Renal cortical epithelial cell (primary cell): ENCODE measurements around the gene RNF212. TPM values are rescaled to one million over a fixed set of nuclear protein-coding genes. Genes with fewer than 3 reads are reported as not detected.
"Not testable (repeated sequence)": the region's sequence is repeated elsewhere in the genome, so short reads cannot be mapped to it uniquely, and the experiment has no call there.

Experiments
- DNase-seq: peaks from one replicate; pipeline ENCODE4 v3.0.0-alpha.2; 2011; ENCODE audit warnings: low read depth
- total RNA-seq: library from RNA; depleted of rRNA; stranded (reverse); fragments of >200 nt; gene quantifications from 2 replicates; pipeline ENCODE4 v1.2.3, GENCODE V29; 2014

RNF212 gene
- total RNA-seq, 1 donor from 2014 or later = 8.8 TPM

DNA sequence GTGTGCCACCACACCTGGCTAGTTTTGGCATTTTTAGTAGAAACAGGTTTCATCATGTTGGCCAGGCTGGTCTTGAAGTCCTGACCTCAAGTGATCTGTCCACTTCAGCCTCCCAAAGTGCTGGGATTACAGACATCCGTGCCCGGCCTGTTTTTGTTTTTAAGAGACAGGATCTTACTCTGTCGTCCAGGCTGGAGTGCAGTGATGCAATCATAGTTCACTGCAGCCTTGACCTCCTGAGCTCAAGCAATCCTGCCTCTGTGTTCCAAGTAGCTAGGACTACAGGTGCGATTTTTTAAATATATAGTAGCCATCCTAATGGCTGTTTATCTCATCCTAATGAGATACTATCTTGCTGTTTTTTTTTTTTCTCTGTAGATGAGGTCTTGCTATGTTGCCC lies 47.6 kb downstream of the RNF212 start:
- no peak for DNase-seq

DNA sequence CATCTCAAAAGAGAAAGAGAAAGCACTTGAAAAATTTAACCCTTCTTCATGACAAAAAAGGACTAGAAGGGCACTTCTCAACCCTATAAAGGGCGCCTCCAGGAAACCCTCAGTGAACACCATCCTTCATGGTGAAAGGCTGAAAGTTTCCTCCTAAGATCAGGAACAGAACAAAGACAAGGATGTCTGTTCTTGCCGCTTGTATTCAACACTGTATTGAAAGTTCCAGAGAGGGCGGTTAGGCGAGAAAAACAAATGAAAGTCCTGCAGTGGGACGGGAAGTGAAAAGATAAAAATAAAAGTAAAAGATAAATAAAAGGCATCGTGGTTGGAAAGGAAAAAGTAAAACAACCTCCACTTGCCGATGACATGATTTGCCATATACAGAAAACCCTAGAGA lies 50.9 kb downstream of the RNF212 start:
- no peak for DNase-seq

DNA sequence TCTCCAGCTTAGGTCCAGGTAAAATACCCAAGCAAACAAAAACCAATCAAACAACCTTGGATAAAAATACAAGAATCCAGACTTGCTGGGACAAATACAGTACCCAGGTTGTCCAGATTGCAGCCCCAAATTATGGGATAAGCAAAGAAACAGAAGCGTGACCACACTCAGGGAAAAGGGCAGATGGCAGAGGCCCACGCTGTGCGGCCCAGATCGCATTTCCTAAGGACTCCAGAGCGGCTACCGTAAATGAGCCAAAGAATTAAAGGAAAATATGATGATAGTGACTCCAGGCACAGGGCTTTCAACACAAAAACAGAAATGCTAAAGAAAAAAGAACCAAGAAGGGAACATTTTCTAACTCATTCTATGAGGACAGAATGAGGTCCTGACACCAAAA lies 51.6 kb downstream of the RNF212 start:
- no peak for DNase-seq

DNA sequence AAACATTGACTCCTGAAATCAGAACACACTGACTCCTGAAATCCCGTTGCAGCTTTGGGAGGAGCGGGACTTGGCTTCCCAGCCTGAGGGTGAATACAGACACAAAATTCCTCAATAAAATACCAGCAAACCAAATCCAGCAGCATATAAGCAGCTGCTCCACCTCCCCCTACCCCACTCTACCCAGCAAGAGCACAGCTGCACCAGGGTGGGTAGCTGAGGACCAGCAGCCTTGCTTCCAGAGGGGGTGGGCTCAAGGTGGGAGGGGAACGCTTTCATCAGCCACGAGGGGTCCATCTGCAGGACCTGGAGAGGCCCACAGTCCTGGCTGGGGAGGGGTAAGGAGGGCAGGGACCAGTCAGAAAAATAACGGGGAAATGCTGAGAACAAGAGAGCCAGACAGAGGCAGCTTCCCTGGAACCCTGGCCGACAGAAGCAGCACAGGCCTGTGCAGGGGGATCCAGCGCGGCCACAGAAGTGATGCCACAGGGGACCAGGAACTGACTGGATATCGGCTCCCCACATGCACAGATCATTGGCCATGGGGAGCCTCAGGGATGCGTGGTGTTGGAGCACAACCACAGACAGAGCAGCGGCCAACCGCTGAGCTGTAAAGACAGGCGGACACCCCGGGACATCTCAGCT lies 52.2 kb downstream of the RNF212 start:
- DNase-seq = no peak

DNA sequence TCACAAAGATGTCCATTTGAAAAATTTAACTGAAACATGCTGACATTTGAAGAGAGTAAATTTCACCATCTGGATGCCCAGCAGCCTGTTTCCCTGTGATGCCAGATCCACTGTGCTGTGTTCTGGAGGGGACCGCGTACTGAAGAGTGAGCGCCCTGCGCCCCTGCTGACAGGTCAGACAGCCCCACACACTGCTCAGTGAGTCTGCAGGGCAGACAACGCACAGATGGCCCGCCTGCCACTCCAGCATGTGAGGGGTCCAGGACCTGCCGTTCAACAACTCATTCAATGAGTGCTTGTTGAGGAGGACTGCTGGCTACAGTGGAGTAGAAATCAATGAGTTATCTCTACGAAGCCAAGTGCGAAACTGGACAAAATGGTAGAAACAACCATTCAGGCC lies 52.7 kb downstream of the RNF212 start:
- no peak for DNase-seq

- no peak for DNase-seq
These were observed 53.2 kb downstream of the RNF212 start for GRCh38 chr4:1060121-1060520.

GRCh38 chr4:1058997-1059665 lies 54.2 kb downstream of the RNF212 start:
- DNase-seq = no peak

DNA sequence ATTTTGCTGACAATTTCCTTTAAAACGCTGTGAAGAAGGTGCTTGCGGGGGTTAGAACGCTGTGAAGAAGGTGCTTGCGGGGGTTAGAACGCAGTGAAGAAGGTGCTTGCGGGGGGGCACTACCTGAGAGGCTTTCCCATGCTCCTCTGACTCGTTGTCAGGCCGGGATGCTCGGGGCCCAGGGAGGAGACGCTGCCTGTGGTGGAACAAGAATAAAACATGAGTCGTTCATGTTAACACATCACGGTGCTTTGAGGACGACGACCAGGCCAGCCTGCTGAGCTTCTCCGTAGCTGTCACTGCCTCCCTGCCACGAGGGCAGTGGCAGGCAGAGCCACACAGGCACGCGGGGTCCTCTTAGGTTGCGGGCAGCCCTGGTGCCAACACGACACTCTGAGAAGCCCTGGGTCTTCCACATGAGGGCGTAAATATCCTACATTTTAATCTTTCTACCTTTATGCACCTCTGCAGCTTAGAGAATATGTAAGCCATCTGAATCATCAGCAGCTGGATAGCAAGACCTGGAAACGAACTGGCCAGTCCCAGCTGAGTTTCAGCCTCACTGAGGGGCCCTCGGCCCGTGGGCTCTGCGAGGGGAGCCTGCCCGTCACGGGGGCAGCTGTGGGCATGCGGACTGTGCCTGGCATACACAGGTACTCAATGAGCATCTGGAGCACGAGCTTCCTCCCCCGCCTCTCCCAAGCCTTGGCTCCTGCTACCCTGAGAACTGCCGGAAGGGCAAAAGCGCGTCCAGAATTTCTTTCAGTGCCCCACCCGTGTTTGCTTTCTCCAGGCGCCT lies 55.0 kb downstream of the RNF212 start:
- no peak for DNase-seq

DNA sequence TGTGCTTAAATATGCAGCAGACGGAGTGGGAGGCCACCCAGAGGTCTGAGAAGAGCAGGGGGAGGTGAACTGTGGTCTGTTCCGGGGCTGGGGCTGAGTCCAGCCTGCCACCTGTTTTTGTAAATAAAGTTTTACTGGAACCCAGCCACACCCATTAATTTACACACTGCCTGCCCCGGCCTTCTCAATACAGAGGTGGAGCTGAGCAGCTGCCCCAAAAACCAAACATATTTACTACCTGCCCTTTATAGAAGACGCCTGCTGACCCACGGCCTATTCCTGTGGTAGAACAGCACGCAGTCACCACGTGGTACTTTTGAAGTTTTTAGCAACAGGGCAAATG lies 56.0 kb downstream of the RNF212 start:
- no peak for DNase-seq

GRCh38 chr4:1056671-1057402 lies 56.5 kb downstream of the RNF212 start:
- DNase-seq = no peak

DNA sequence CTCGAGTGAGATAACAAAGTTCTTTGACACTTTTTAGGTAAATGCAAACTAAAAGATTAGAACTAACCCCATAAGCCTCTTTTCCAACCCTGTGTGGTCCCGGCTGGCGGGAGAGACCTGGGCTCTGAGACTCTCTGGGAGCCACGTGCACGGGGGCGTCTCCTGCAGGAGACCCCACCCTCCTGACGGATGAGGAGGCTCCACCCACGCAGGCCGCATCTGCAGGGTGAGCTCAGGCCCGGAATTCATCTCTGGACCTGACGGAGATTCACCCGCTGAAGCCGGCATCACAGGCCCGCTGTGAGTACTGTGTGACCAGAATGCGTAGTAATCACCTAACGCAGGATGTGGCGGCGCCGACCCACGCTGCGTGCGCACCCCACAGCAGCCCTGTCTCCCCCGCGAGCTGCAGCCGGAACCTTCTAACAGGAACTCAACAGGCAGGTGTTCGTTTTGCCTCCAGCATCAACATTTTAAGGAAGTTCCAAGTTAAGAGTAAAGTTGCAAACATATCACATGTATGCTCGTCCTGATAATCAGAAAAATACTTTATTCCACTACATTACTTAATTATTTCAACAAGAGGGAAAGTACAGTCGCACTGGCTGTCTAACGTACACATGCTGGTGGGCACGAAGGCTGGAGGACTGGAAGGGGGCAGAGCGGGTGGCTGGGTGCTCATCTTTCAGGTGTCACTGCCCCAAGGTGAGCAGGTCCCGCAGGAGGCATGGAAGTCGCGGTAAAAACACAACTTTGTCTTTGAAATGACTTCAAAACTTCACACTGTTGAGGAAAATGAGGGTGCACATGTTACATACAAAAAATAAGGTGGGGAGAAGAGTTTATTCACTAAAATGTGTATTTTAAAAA lies 57.4 kb downstream of the RNF212 start:
- DNase-seq = no peak

- not testable (repeated sequence) for DNase-seq
These were observed 58.1 kb downstream of the RNF212 start for GRCh38 chr4:1055243-1055701.

GRCh38 chr4:1054696-1055242 lies 58.6 kb downstream of the RNF212 start:
- DNase-seq = not testable (repeated sequence)

GRCh38 chr4:1053891-1054290 lies 59.5 kb downstream of the RNF212 start:
- not testable (repeated sequence) for DNase-seq

DNA sequence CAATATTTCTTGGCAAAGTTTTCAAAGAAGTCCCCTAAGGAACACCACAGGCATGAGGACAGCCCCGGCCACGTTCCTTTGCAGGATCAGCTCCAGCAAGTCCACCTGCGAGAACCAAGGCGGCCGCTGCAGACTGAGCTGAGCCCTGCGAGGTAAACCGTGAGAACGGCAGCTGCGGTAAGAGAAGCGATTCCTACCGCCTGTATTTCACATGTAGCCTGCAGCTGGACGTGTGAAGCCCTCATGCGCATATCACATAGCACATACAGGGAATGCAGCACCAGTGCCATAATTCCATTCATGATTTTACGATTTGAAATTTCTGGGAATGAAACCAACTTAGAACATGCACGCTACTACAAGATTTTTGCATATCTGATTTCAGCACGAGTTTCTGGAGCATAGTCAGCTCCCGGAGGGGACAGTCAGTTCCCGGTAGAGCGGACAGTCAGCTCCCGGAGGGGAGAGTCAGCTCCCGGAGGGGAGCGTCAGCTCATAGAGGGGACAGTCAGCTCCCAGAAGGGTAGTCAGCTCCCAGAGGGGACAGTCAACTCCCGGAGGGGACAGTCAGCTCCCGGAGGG lies 60.2 kb downstream of the RNF212 start:
- no peak for DNase-seq

DNA sequence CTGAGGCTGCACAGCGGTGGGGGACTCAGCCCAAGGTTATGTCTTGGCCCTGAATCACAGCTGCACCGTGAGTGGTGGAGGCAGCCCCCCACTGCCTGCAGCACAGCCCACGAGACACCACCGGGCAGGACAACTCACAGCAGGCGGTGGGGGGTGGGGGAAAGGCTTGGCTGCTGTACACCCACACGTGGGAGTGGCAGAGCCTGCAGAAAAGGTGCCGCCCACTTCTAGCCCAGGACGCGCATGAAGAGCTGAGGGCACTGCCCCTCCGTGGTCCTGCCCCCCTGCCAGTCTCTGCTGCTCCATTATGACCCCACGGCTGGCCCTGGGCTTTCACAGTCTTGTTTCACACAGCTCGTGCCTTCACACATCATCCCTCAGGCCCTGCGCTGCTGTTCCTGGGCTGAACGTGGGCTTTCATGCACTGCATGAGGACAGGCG lies 61.1 kb downstream of the RNF212 start:
- no peak for DNase-seq

DNA sequence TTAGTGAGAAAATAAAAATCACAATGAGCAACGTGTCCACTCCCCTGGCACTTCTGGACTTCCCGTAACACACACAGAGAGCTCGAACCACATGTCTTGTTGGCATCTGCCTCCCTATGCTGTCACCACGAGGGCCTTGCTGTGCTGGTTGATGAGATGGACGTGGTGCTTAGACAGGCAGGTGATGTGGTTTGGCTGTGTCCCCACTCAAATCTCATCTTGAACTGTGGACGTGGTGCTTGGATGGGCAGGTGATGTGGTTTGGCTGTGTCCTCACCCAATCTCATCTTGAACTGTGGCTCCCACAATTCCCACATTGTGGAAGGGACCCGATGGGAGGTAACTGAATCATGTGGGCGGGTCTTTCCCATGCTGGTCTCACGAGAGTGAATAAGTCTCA lies 61.9 kb downstream of the RNF212 start:
- DNase-seq = no peak

DNA sequence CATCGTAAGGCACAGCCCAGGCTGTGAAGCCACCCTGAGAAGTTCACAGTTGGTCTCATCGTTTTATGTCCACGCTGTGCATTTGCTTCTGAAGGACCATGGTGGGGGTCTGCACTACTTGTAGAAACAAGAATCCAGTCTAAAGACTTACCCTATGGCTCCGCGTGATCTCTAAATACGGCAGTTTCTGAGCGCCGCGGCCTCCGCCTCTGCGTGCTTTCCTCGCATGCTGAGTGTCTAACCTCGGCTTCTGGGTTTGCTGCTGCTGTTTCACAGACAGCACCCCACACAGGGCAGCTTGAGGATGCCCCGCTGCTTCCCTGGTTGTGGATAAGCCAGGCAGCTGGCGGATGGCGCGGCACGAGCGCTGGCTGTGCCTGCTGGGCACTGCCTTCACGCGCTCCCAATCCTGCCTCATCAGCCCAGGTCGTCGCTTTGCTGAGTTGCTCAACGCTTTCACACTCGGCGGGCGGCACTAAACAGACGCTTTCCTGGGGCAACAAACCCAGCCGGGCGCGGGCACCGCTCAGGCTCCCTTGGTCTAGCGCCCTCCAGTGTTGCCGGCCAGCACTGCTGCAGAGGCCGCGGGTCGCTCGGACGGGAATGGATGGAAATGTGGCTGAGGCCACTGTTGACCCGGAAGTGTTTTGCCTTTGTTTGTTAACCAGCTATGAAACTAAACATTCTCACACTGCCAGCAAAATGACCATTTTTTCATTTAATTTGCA lies 62.7 kb downstream of the RNF212 start:
- DNase-seq = no peak

GRCh38 chr4:1049591-1049905 lies 63.8 kb downstream of the RNF212 start:
- DNase-seq = no peak
